HT1080 (cell line): ENCODE data around the gene METTL23. TPM values are rescaled to one million over a fixed set of nuclear protein-coding genes. Genes with fewer than 3 reads are reported as not detected.
"Not testable (repeated sequence)": the region's sequence is repeated elsewhere in the genome, so short reads cannot be mapped to it uniquely, and the experiment has no call there.

ENCODE experiments used
- DNase-seq: peaks from one replicate; pipeline ENCODE4 v3.0.0-alpha.2; 2015; ENCODE audit warnings: low read depth
- total RNA-seq: library from RNA; depleted of rRNA; stranded (reverse); fragments of >200 nt; shearing (Covaris generic); gene quantifications from 2 replicates; pipeline ENCODE4 v1.2.3, GENCODE V29; 2014

The METTL23 gene
- total RNA-seq, 1 experiment from 2014 or later: 43.8 TPM

DNA sequence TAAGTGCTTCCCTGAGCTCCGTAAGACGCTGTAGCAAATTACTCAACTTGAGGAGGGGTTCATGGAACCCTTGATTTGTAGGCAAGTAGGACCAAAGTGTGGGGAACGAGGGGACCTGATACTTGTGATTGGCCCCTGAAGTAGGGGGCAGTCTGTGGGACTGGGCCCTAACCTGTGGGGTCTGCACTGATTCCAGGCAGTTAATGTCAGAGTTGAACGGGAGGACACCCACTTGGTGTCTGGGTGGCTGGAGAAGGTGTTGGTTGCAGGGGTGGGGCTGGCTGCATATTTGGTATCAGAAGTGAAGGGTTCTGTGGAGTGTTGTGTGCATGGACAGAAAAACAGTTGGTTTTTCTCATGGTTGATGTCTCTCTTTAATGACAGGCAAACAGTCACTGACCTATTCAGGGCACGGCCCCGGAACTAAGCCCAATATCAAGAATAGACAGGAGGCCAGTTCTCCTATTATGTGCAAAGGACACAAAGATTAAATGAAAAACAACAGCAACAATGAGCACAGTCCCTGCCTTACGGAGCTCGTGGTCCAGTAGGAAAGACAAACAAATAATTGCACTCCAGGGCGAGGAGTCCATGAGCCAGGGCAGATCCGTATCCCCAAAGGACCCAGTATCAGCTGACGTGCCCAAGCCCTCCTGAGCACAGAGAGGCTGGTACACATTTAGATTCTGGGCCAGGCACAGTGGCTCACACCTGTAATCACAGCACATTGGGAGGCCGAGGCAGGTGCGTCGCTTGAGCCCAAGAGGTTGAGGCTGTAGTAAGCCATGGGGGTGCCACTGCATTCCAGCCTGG is 35.1 kb upstream of the METTL23 start:
- no peak for DNase-seq

GRCh38 chr17:76695059-76695831 is 31.4 kb upstream of the METTL23 start:
- no peak for DNase-seq

- peak; percentile 91 for DNase-seq
Observed at GRCh38 chr17:76696763-76697701, 29.6 kb upstream of the METTL23 start.

- no peak for DNase-seq
Observed at GRCh38 chr17:76697702-76698465, 28.8 kb upstream of the METTL23 start.

DNA sequence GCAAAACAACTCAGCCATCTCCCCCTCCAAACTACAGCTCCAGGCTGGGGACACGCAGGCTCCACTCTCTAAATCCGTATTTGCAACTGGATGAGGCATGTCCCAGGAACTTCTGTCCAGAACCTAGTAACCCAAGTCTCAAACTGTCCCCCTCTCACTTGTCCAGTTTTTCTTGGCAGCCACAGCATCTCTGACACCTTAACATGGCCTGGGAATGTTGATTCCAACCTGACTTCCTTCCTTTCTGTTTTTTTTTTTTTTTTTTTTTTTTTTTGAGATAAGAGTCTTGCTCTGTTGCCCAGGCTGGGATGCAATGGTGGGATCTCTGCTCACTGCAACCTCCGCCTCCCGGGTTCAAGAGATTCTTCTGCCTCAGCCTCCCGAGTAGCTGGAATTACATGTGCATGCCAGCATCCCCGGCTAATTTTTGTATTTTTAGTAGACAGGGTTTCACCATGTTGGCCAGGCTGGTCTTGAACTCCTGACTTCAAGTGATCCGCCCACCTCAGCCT is 28.1 kb upstream of the METTL23 start:
- not testable (repeated sequence) for DNase-seq

DNA sequence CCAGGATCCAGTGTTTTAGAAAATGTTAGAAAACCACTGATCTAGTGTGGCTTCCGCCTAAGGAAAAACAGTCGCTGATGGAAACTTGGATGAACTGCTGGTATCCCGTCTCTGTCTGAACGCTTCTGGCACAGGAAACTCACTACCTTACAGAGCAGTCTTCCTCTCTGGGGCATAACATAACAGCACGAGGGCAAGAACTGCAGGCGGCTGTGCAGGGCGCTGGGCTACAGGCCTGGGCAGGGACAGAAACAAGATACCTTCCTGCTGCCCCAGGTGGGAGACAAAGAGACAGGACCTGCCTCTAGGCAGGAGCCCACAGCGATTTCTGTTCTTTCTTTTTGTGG is 26.4 kb upstream of the METTL23 start:
- no peak for DNase-seq

- peak; percentile 72 for DNase-seq
Observed at GRCh38 chr17:76700617-76701470, 25.8 kb upstream of the METTL23 start.

DNA sequence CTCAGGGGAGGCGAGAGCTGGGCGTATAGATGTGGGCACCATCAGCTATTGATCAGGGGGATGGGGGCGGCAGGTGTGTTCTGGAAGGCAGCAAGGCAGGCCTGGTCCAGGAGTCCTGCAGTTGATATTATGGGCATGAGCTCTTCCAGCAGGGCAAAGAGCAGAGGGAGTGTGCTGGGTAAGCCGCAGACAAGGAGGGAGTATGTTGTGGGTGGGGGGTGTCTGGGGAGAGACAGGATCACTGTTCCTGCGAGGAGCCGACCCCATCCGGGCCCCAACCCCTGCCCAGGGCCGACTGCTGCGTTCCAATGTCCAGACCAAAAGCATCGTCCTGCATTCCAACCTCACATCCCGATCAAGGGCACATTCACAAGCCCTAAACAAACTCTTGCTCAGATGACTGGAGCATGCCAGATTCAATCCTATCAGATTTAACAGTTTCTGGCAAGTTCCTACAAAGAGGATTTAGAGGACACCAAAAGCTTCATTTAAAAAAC is 25.1 kb upstream of the METTL23 start:
- DNase-seq: no peak

- no peak for DNase-seq
Observed at GRCh38 chr17:76702076-76702475, 24.6 kb upstream of the METTL23 start.

DNA sequence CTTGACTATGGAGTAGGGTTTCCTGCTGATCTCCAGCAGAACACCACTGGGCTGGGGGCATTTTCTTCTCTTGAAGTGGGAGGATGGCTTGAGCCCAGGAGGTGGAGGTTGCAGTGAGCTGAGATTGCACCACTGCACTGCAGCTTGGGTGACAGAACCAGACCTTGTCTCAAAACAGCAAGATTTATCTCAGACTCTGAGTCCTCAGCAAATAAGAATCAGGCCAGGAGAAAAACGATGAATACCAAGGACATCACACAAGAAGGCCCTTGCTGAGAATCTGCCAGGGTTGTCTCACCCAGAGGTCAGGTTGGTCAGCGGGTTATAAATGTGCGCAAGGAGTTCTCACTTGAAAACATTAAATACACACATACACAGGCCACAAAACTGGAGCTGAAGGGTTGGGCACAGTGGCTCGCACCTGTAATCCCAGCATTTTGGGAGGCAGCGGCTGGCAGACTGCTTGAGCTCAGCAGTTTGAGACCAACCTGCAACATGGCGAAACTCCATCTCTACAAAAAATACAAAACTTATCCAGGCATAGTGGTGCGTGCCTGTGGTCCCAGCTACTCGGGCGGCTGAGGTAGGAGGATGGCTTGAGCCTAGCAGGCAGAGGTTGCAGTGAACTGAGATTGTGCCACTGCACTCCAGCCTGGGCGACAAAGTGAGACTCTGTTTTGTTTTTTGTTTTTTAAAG is 23.6 kb upstream of the METTL23 start:
- DNase-seq: no peak

GRCh38 chr17:76704805-76705204 is 21.8 kb upstream of the METTL23 start:
- DNase-seq: no peak

- no peak for DNase-seq
Observed at GRCh38 chr17:76706817-76707216, 19.8 kb upstream of the METTL23 start.

- no peak for DNase-seq
Observed at GRCh38 chr17:76707985-76708807, 18.4 kb upstream of the METTL23 start.

GRCh38 chr17:76709077-76709950 is 17.3 kb upstream of the METTL23 start:
- peak; percentile 98 for DNase-seq

- not testable (repeated sequence) for DNase-seq
Observed at GRCh38 chr17:76709951-76710862, 16.4 kb upstream of the METTL23 start.
